PC-3 (cell line): ENCODE measurements around the gene EXOC2. TPM values are rescaled to one million over a fixed set of nuclear protein-coding genes. Genes with fewer than 3 reads are reported as not detected.

Source experiments
- ATAC-seq: fragments of 200-7000 bp; cut with Tn5 transposase; 2 replicates; pipeline ENCODE4 v1.9.1; 2020; ENCODE audit warnings: mild to moderate bottlenecking, moderate library complexity
- BruUV-seq: library from RNA; stranded (reverse); fragments of 400-500 nt; replicated peaks from 2 replicates; lab custom pipeline; 2021; lab: Mats Ljungman, UMichigan
- CTCF ChIA-PET: fragments of 300-600 bp; sonication (Branson Sonifier 250); formaldehyde crosslinking; loops from one replicate; lab custom pipeline; 2022; ENCODE audit warnings: antibody characterized with exemption; lab: Charles Lee
- POLR2A ChIA-PET: fragments of 300-600 bp; sonication (Branson Sonifier 250); formaldehyde crosslinking; loops from one replicate; lab custom pipeline; 2022; ENCODE audit warnings: antibody characterized with exemption; ENCODE audit not compliant: unreplicated experiment; lab: Charles Lee
- DNase-seq: peaks from one replicate; pipeline ENCODE4 v3.0.0-alpha.2; 2015
- H2AFZ ChIP-seq: fragments of 300-600 bp; sonication (generic); 2 replicates; pipeline ENCODE4 v1.6.0; 2016; ENCODE audit warnings: antibody characterized with exemption, low read length
- H3F3A ChIP-seq: fragments of 300-600 bp; sonication (generic); one replicate; pipeline ENCODE4 v1.6.0; 2017; ENCODE audit warnings: antibody characterized with exemption, low read length, control low read depth, mild to moderate bottlenecking; ENCODE audit not compliant: unreplicated experiment
- H3K27ac ChIP-seq: fragments of 300-600 bp; sonication (generic); 2 replicates; pipeline ENCODE4 v1.5.1; 2016; ENCODE audit warnings: mild to moderate bottlenecking, low read length
- H3K27me3 ChIP-seq: fragments of 300-600 bp; sonication (generic); 2 replicates; pipeline ENCODE4 v1.6.1; 2016; ENCODE audit warnings: low read length, mixed read lengths
- H3K36me3 ChIP-seq: fragments of 300-600 bp; sonication (generic); 2 replicates; pipeline ENCODE4 v1.6.1; 2016; ENCODE audit warnings: low read depth, mixed run types, low read length, mixed read lengths
- H3K4me1 ChIP-seq: fragments of 300-600 bp; sonication (generic); 2 replicates; pipeline ENCODE4 v1.5.1; 2016; ENCODE audit warnings: low read length; ENCODE audit not compliant: insufficient read depth
- H3K4me2 ChIP-seq: fragments of 300-600 bp; sonication (generic); 2 replicates; pipeline ENCODE4 v1.6.0; 2016; ENCODE audit warnings: low read length
- H3K4me3 ChIP-seq: fragments of 300-600 bp; sonication (generic); 2 replicates; pipeline ENCODE4 v1.5.1; 2016; ENCODE audit warnings: mild to moderate bottlenecking, low read length, mixed read lengths
- H3K79me2 ChIP-seq: fragments of 300-600 bp; sonication (generic); 2 replicates; pipeline ENCODE4 v1.6.1; 2017; ENCODE audit warnings: low read length, mixed read lengths
- H3K9ac ChIP-seq: fragments of 300-600 bp; sonication (generic); 2 replicates; pipeline ENCODE4 v1.6.0; 2016; ENCODE audit warnings: mild to moderate bottlenecking, low read length
- H3K9me2 ChIP-seq: fragments of 300-600 bp; sonication (generic); replicated peaks from 2 replicates; pipeline ENCODE4 v1.6.1; 2016; ENCODE audit warnings: mixed run types, low read length, mixed read lengths
- H3K9me3 ChIP-seq: fragments of 300-600 bp; sonication (generic); 2 replicates; pipeline ENCODE4 v1.6.1; 2016; ENCODE audit warnings: low read length, mixed read lengths
- H4K20me1 ChIP-seq: fragments of 300-600 bp; sonication (generic); 2 replicates; pipeline ENCODE4 v1.6.1; 2016; ENCODE audit warnings: low read length, mixed read lengths
- CTCF ChIP-seq: fragments of 300-600 bp; sonication (generic); conservative IDR thresholded peaks from 2 replicates; pipeline ENCODE4 v1.5.1; 2017; ENCODE audit warnings: antibody characterized with exemption, low read depth, mild to moderate bottlenecking, low read length
- EZH2 ChIP-seq: fragments of 300-600 bp; sonication (generic); IDR thresholded peaks from one replicate; pipeline ENCODE4 v1.6.1; 2017; ENCODE audit warnings: antibody characterized with exemption, mild to moderate bottlenecking, low read length; ENCODE audit not compliant: unreplicated experiment
- EZH2phosphoT487 ChIP-seq: fragments of 300-600 bp; sonication (generic); IDR thresholded peaks from 2 replicates; pipeline ENCODE4 v1.6.1; 2018; ENCODE audit warnings: mild to moderate bottlenecking, antibody characterized with exemption, low read length, borderline replicate concordance
- intact Hi-C: fragments of 100-400 bp; cut with micrococcal nuclease; formaldehyde crosslinking; loops from 2 replicates; pipeline ENCODE4 v1.9.0; 2023
- total RNA-seq: library from RNA; depleted of rRNA; stranded (reverse); fragments of >200 nt; gene quantifications from 2 replicates; pipeline ENCODE4 v1.2.3, GENCODE V29; 2014

The EXOC2 gene
- total RNA-seq, 1 experiment from 2014 or later = 27.7 TPM

DNA sequence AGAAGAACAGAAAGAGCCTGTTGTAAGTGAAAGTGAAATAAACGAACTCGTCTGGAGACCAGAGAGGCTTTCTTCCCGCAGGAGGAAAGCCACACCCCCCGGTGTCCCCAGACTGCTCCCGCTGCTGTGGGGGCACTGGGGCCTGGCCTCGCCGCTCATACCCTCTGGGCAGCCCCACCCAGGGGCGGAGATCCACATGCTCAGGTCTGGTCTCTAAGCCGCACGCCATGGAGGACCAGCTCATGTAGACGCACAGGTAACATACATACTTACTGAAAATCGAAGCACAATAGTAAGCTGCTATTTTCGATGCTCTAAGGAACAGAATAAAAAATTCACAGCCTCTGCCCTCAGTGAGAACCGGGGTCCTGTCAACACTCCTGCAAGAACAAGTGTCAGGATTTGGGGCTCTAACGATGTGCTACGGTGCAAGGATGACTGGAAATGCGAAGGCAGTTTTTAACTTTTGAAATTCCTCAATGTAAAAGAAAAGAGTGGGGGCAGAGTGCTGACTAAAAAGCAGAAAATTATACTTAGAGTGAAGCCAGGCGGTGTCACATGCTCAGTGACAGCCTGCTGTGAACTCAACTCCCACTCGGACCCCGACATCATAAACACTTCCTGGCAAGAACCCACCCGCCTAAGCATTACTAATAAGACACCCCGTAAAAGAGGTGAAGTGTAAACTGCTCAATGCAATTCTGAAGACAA, 190.9 kb downstream of the EXOC2 start:
- no peaks in the 10 kb centered on the region for H3K9me2 ChIP-seq
- no peaks in the 10 kb centered on the region for H3K4me1 ChIP-seq
- ChIA-PET POLR2A (no interaction called here), CTCF (no interaction called here)
- intact Hi-C loops = no loop called here
- H2AFZ ChIP-seq = no peak overlapping the region
- no peaks in the 10 kb centered on the region for H3K9me3 ChIP-seq
- H3K27ac ChIP-seq = no peak overlapping the region
- H3K36me3 ChIP-seq = no peaks in the 10 kb centered on the region; the same call in 1 of the 2 replicates
- no peak overlapping the region for H3K4me2 ChIP-seq
- H3K79me2 ChIP-seq = no peaks in the 10 kb centered on the region
- no peak for ATAC-seq
- no peak for DNase-seq
- no peaks in the 10 kb centered on the region for H4K20me1 ChIP-seq
- no peak overlapping the region for H3K4me3 ChIP-seq
- no peaks in the 10 kb centered on the region for H3F3A ChIP-seq
- TF ChIP-seq CTCF = no peak
- no peak for TF ChIP-seq EZH2phosphoT487
- TF ChIP-seq EZH2 = no peak
- H3K9ac ChIP-seq = no peak overlapping the region
- H3K27me3 ChIP-seq = no peaks in the 10 kb centered on the region
- BruUV-seq = no TSS peak

DNA sequence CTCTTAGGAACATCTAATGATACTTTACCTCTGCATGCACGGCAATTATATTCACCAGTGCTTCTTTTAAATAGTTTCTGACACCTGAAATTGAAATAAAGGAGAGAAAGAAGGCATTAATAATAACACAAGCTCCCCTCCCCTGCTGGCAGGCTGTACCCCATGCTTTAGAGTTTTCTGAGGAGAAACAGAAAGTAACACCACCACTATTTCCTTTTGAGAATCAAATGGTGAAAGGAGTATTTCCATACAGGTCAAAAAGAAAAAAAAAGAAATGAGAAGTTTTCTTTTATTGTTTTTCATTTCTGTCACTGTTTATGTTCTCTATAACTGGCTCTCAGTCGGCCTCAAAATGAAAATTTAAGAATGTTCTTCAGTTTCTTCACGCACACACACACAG, 193.3 kb downstream of the EXOC2 start:
- Histone ChIP-seq H3K79me2 (no peaks in the 10 kb centered on the region), H3K9ac (no peak overlapping the region), H3F3A (no peaks in the 10 kb centered on the region), H3K27me3 (no peaks in the 10 kb centered on the region), H4K20me1 (no peaks in the 10 kb centered on the region), H3K4me1 (no peaks in the 10 kb centered on the region), H3K36me3 (peaks cover 10% of the 10 kb centered on the region; the same call in 1 of the 2 replicates), H2AFZ (no peak overlapping the region), H3K4me3 (no peak overlapping the region), H3K9me2 (no peaks in the 10 kb centered on the region), H3K4me2 (no peak overlapping the region), H3K9me3 (no peaks in the 10 kb centered on the region), H3K27ac (no peak overlapping the region)
- DNase-seq (no peak), ATAC-seq (no peak)
- CTCF ChIA-PET = no interaction called here
- intact Hi-C loops = no loop called here
- POLR2A ChIA-PET = no interaction called here
- no TSS peak for BruUV-seq
- TF ChIP-seq CTCF (no peak), EZH2 (no peak), EZH2phosphoT487 (no peak)

- TF ChIP-seq EZH2 (no peak), CTCF (no peak), EZH2phosphoT487 (no peak)
- no peak overlapping the region for H3K27ac ChIP-seq
- no peak overlapping the region for H3K4me3 ChIP-seq
- DNase-seq (no peak), ATAC-seq (no peak)
- H3K79me2 ChIP-seq = no peaks in the 10 kb centered on the region
- ChIA-PET CTCF (no interaction called here), POLR2A (no interaction called here)
- H2AFZ ChIP-seq = no peak overlapping the region
- H3K4me2 ChIP-seq = no peak overlapping the region
- H3K4me1 ChIP-seq = no peaks in the 10 kb centered on the region
- no TSS peak for BruUV-seq
- intact Hi-C loops = no loop called here
- H3K9me2 ChIP-seq = no peaks in the 10 kb centered on the region
- H4K20me1 ChIP-seq = no peaks in the 10 kb centered on the region
- no peaks in the 10 kb centered on the region for H3F3A ChIP-seq
- H3K27me3 ChIP-seq = no peaks in the 10 kb centered on the region
- H3K9me3 ChIP-seq = no peaks in the 10 kb centered on the region
- peaks cover 10% of the 10 kb centered on the region; the same call in 1 of the 2 replicates for H3K36me3 ChIP-seq
- H3K9ac ChIP-seq = no peak overlapping the region
Observed at GRCh38 chr6:498795-499231, 194.1 kb downstream of the EXOC2 start.
